ENCODE results near the gene DPYD.

- TF ChIP-seq CTCF (IDR thresholded peaks at IDR 0.05): no peak
- TF ChIP-seq POLR2A (IDR thresholded peaks at IDR 0.05): no peak
- no peak for TF ChIP-seq EP300 (IDR thresholded peaks at IDR 0.05)
Measured at GRCh38 chr1:97883823-97884222, 37.0 kb downstream of the DPYD start.

All from ovary (tissue), 3 donors.